ENCODE results near the gene DIRAS2.

The DIRAS2 gene

DNA sequence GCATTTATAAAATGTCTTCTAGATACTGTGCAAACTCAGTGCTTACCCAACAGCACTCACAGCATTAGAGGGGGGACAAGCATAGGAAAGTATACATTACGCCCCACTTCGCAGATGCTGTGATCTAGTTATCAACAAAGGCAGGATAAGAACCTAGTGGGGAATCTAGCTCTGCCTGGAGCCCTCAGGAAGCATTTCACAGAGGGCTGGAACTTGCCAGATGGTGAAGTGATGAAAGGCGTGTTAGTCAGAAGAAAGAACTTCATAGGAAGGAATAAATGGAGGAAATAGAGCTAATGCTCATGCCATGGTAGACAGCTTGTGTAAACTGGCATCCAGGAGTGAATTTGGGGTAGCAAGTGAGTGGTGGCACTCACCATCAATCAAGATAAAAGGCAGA is 25.8 kb downstream of the DIRAS2 start:
- no peak overlapping the region for H3K4me3 ChIP-seq (ENCODE audit: low read depth, low read length)
- TF ChIP-seq, protein P1, sequence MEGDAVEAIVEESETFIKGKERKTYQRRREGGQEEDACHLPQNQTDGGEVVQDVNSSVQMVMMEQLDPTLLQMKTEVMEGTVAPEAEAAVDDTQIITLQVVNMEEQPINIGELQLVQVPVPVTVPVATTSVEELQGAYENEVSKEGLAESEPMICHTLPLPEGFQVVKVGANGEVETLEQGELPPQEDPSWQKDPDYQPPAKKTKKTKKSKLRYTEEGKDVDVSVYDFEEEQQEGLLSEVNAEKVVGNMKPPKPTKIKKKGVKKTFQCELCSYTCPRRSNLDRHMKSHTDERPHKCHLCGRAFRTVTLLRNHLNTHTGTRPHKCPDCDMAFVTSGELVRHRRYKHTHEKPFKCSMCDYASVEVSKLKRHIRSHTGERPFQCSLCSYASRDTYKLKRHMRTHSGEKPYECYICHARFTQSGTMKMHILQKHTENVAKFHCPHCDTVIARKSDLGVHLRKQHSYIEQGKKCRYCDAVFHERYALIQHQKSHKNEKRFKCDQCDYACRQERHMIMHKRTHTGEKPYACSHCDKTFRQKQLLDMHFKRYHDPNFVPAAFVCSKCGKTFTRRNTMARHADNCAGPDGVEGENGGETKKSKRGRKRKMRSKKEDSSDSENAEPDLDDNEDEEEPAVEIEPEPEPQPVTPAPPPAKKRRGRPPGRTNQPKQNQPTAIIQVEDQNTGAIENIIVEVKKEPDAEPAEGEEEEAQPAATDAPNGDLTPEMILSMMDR (IDR thresholded peaks at IDR 0.05; ENCODE audit: control insufficient read depth, extremely low read depth, insufficient read depth) = no peak
- no peak for DNase-seq (ENCODE audit: low read depth)

DNA sequence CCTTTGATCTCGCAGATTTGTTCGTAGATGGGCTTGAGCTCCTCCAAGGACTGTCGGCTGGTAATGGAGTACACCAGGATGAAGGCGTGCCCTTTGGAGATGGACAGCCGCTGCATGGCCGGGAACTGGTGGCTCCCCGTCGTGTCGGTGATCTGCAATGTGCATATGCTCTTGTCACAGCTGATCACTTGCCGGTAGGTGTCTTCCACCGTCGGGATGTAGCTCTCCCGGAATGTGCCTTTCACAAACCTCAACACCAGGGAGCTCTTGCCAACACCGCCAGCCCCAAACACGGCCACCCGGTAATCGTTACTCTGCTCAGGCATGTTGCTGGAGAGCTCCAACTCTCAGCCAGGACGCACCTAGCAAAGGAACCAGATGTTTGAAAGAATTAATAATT is 29.1 kb downstream of the DIRAS2 start:
- no peak for DNase-seq (ENCODE audit: low read depth)
- TF ChIP-seq, protein P1 (IDR thresholded peaks at IDR 0.05; ENCODE audit: control insufficient read depth, extremely low read depth, insufficient read depth) = no peak
- H3K4me3 ChIP-seq (ENCODE audit: low read depth, low read length) = no peak overlapping the region

DNA sequence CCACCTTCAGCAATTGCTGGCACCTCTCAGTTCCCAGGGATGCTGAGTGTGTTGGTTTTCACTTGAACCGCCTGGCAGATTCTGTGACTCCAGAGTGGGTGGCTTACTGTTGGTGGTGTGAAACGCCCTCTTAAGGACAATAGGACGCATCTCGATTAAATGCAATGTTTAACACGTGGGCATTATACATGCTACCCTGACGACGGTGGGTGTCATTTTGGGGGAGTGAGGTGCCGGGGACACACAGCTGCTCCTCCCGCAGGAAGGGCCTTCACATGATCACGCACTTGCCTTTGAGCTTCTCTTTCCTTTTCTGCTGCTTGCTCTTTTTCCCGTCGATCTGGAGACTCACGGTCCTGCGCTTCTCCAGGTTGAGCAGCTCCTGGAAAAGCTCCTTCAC is 29.7 kb downstream of the DIRAS2 start:
- TF ChIP-seq, protein P1 (IDR thresholded peaks at IDR 0.05; ENCODE audit: control insufficient read depth, extremely low read depth, insufficient read depth) = no peak
- no peak overlapping the region for H3K4me3 ChIP-seq (ENCODE audit: low read depth, low read length)
- DNase-seq (ENCODE audit: low read depth) = no peak

DNA sequence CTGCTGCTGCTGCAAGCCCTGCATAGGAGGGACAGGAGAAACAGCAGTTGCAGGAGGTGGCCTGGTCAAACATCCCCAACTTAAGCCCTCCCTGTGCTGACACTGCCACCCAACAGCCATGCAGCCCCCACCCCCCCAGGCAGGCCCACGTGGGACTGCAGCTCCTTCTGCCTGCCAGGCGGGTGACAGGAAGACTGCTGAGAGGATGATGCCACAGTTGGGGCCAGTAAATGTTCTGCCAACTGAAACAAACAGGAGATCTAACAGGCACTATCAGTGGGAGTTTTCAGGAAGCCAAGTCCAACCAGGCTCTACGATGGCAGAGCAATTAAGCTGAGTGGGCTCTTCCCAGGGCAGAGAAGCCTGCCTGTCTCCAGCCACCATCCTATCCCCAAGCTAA is 31.1 kb downstream of the DIRAS2 start:
- H3K4me3 ChIP-seq (ENCODE audit: low read depth, low read length) = no peak overlapping the region
- DNase-seq (ENCODE audit: low read depth) = no peak
- TF ChIP-seq, protein P1 (IDR thresholded peaks at IDR 0.05; ENCODE audit: control insufficient read depth, extremely low read depth, insufficient read depth) = no peak

DNA sequence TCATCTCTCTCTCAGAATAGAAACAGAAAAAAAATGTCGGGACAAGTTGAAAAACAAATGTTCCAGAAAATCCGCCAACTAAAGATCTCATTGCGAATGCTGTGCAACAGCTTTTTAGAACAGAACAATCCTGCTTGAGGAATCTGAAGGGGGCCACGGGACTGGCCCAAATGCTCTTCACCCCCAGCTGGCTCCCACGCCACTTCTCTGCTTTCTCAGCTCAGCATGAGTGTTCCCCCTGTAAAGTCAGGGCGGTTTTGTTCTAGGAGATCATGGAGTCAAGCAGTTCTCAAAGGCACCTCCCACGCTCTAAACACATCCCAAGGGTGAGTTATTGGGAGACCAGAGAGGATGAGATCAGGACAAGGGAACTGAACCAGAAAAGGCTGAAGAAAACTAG is 31.5 kb downstream of the DIRAS2 start:
- DNase-seq (ENCODE audit: low read depth) = no peak
- TF ChIP-seq, protein P1 (IDR thresholded peaks at IDR 0.05; ENCODE audit: control insufficient read depth, extremely low read depth, insufficient read depth) = no peak
- H3K4me3 ChIP-seq (ENCODE audit: low read depth, low read length) = no peak overlapping the region

DNA sequence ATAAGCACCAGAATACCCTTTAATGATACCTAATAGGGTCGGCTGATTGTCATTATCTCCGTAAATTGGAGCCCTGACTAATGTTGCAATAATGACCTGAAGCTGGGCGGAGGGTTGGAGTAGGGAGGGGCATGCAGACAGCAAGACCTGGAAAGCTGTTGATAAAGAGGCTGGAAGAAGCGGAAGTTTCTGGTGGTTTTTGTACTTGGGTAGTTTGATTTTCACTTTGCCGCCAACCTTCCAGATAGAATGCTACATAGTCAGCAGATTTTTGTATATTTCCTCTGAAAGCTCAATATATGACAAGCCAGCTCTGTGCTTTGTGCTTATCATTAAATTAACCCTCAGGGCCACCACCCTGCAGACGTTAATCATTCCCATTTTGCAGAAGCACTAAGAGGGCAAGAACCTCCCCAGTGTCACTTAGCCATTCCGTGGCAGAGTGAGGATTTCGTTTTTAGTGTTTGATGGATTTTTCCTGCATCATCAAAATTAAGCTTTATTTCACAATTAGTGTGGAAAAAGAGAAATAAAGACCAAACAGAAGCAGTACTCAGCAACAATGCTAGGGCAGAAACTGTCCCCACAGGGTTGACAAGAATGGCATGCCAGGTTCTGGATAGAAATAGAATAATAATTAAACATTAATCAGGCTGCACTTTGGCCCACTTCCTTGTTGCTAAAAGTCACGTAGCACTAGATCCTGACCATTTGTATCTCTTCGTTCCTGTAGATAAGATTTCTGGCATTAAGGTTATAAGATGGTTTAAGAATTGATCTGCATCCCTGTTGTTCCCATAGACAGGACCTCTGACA is 34.7 kb downstream of the DIRAS2 start:
- no peak for DNase-seq (ENCODE audit: low read depth)
- TF ChIP-seq, protein P1 (IDR thresholded peaks at IDR 0.05; ENCODE audit: control insufficient read depth, extremely low read depth, insufficient read depth) = no peak
- H3K4me3 ChIP-seq (ENCODE audit: low read depth, low read length) = no peak overlapping the region

DNA sequence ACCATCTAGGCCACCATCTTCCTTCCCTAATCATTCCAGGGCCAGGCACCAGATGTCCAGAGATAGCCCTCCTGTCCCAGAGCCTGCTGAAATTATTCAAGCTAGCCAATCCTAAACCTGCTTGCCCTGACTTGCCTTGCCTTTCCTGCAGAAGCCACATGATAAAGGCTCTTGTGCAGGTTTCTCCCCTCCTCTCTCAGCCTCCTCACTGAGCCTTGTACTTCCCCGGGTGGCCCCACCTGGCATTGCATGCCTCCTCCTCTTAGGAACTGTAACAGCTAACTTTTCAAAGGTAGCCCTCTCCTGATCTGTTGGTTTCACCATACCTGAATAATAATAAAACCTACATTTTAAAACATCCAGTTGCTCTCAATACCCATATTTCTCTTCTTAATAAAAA is 42.6 kb downstream of the DIRAS2 start:
- DNase-seq (ENCODE audit: low read depth) = no peak
- no peak overlapping the region for H3K4me3 ChIP-seq (ENCODE audit: low read depth, low read length)
- TF ChIP-seq, protein P1 (IDR thresholded peaks at IDR 0.05; ENCODE audit: control insufficient read depth, extremely low read depth, insufficient read depth) = no peak
